ENCODE data around the gene FKTN.

FKTN gene

DNA sequence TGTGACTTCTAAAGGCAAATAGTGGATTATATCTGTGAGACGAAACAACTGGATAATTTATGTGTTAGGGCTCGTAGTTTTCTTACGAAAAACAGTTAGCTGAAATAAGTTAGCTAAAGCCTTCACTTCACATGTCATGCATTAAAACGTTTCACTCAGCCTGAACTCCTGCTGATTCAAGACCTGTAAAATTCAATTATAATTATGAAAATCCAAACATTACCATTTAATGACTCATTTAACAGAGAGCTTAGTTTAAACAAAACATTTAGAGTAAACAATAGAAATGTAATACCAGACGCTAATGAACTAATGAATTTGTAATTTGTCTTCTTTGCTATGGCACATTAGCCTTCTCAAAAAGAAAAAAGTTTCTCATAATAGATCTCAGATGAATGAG, 106.0 kb downstream of the FKTN start:
- Histone ChIP-seq H3K4me3 (ENCODE audit: low read length) (no peak overlapping the region), H3K36me3 (ENCODE audit: control insufficient read depth, low read depth, low read length) (no peaks in the 10 kb centered on the region), H3K9me3 (ENCODE audit: control insufficient read depth, low read depth, low read length) (no peaks in the 10 kb centered on the region), H3K27ac (ENCODE audit: low read length) (no peak overlapping the region), H3K4me1 (ENCODE audit: control insufficient read depth, low read depth, low read length) (no peaks in the 10 kb centered on the region), H3K9ac (ENCODE audit: low read length) (no peak overlapping the region), H3K27me3 (ENCODE audit: control insufficient read depth, insufficient read depth, low read length) (peaks cover 6% of the 10 kb centered on the region)

- H3K36me3 ChIP-seq (ENCODE audit: control insufficient read depth, low read depth, low read length), result no peaks in the 10 kb centered on the region
- H3K27ac ChIP-seq (ENCODE audit: low read length), result no peak overlapping the region
- H3K4me3 ChIP-seq (ENCODE audit: low read length), result no peak overlapping the region
- no peaks in the 10 kb centered on the region for H3K9me3 ChIP-seq (ENCODE audit: control insufficient read depth, low read depth, low read length)
- H3K27me3 ChIP-seq (ENCODE audit: control insufficient read depth, insufficient read depth, low read length), result no peaks in the 10 kb centered on the region
- H3K9ac ChIP-seq (ENCODE audit: low read length), result no peak overlapping the region
- no peaks in the 10 kb centered on the region for H3K4me1 ChIP-seq (ENCODE audit: control insufficient read depth, low read depth, low read length)
These were observed 109.9 kb downstream of the FKTN start for GRCh38 chr9:105667867-105668266.

GRCh38 chr9:105670315-105670714, 112.4 kb downstream of the FKTN start:
- Histone ChIP-seq H3K9ac (ENCODE audit: low read length) (no peak overlapping the region), H3K4me1 (ENCODE audit: control insufficient read depth, low read depth, low read length) (peaks cover 6% of the 10 kb centered on the region), H3K36me3 (ENCODE audit: control insufficient read depth, low read depth, low read length) (no peaks in the 10 kb centered on the region), H3K27me3 (ENCODE audit: control insufficient read depth, insufficient read depth, low read length) (no peaks in the 10 kb centered on the region), H3K4me3 (ENCODE audit: low read length) (no peak overlapping the region), H3K9me3 (ENCODE audit: control insufficient read depth, low read depth, low read length) (no peaks in the 10 kb centered on the region), H3K27ac (ENCODE audit: low read length) (no peak overlapping the region)

GRCh38 chr9:105670775-105671174, 112.8 kb downstream of the FKTN start:
- Histone ChIP-seq H3K4me1 (ENCODE audit: control insufficient read depth, low read depth, low read length) (peaks cover 6% of the 10 kb centered on the region), H3K27ac (ENCODE audit: low read length) (no peak overlapping the region), H3K4me3 (ENCODE audit: low read length) (no peak overlapping the region), H3K9me3 (ENCODE audit: control insufficient read depth, low read depth, low read length) (no peaks in the 10 kb centered on the region), H3K36me3 (ENCODE audit: control insufficient read depth, low read depth, low read length) (no peaks in the 10 kb centered on the region), H3K27me3 (ENCODE audit: control insufficient read depth, insufficient read depth, low read length) (no peaks in the 10 kb centered on the region), H3K9ac (ENCODE audit: low read length) (no peak overlapping the region)

GRCh38 chr9:105672711-105673234, 114.8 kb downstream of the FKTN start:
- no peak overlapping the region for H3K9ac ChIP-seq (ENCODE audit: low read length)
- no peaks in the 10 kb centered on the region for H3K36me3 ChIP-seq (ENCODE audit: control insufficient read depth, low read depth, low read length)
- H3K27ac ChIP-seq (ENCODE audit: low read length), result no peak overlapping the region
- H3K9me3 ChIP-seq (ENCODE audit: control insufficient read depth, low read depth, low read length), result no peaks in the 10 kb centered on the region
- no peaks in the 10 kb centered on the region for H3K27me3 ChIP-seq (ENCODE audit: control insufficient read depth, insufficient read depth, low read length)
- H3K4me1 ChIP-seq (ENCODE audit: control insufficient read depth, low read depth, low read length), result peaks cover 6% of the 10 kb centered on the region
- no peak overlapping the region for H3K4me3 ChIP-seq (ENCODE audit: low read length)

DNA sequence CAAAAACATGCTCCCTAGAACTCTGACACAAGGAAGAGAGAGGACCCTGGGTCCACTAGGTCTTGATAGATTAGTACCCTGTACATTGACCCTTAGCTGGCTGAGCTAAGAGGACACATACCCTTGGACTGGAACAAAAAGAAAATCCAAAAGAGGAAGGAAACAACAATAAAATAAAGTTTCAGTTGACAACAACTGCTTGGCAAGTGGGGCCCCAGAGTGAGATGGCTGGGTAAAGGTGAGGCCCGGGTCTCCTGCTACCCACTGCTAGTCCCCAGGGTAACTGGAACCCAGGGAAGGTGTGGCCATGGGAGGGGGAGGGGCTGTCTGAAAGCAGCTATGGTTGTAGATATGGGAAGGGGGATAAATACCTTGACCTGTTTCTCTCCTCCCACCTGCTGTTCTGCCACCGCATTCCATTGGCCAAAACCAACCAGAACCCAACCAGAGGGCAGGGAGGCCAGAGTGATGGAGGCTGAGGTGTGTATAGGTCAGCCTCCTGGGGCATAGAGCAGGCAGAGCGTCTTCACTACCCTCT, 116.0 kb downstream of the FKTN start:
- no peaks in the 10 kb centered on the region for H3K9me3 ChIP-seq (ENCODE audit: control insufficient read depth, low read depth, low read length)
- H3K36me3 ChIP-seq (ENCODE audit: control insufficient read depth, low read depth, low read length), result no peaks in the 10 kb centered on the region
- H3K4me3 ChIP-seq (ENCODE audit: low read length), result no peak overlapping the region
- H3K27ac ChIP-seq (ENCODE audit: low read length), result no peak overlapping the region
- no peak overlapping the region for H3K9ac ChIP-seq (ENCODE audit: low read length)
- peaks cover 17% of the 10 kb centered on the region for H3K4me1 ChIP-seq (ENCODE audit: control insufficient read depth, low read depth, low read length)
- no peaks in the 10 kb centered on the region for H3K27me3 ChIP-seq (ENCODE audit: control insufficient read depth, insufficient read depth, low read length)

- Histone ChIP-seq H3K36me3 (ENCODE audit: control insufficient read depth, low read depth, low read length) (no peaks in the 10 kb centered on the region), H3K9me3 (ENCODE audit: control insufficient read depth, low read depth, low read length) (no peaks in the 10 kb centered on the region), H3K4me1 (ENCODE audit: control insufficient read depth, low read depth, low read length) (peaks cover 20% of the 10 kb centered on the region), H3K9ac (ENCODE audit: low read length) (no peak overlapping the region), H3K27me3 (ENCODE audit: control insufficient read depth, insufficient read depth, low read length) (no peaks in the 10 kb centered on the region), H3K4me3 (ENCODE audit: low read length) (no peak overlapping the region), H3K27ac (ENCODE audit: low read length) (no peak overlapping the region)
These were observed 118.5 kb downstream of the FKTN start for GRCh38 chr9:105676351-105676923.

DNA sequence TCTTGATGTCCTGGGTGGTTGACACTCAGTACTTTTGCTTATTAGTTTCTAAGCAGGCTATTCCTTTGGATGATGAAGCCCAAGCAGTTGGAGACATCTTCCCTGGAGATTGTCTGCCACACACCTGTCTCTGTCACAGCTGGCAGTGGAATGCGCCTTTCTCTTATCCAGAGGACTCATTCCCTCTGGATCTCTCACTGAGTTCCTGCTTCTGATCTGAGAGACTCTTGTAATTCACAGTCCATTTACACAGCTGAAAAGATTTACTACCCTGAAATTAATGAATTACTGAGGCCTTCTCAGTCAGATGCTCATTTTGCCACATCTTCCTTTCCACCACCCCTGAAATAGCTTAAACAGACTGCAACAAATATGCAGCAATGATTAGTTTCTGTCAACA, 120.2 kb downstream of the FKTN start:
- Histone ChIP-seq H3K4me3 (ENCODE audit: low read length) (no peak overlapping the region), H3K27ac (ENCODE audit: low read length) (no peak overlapping the region)

DNA sequence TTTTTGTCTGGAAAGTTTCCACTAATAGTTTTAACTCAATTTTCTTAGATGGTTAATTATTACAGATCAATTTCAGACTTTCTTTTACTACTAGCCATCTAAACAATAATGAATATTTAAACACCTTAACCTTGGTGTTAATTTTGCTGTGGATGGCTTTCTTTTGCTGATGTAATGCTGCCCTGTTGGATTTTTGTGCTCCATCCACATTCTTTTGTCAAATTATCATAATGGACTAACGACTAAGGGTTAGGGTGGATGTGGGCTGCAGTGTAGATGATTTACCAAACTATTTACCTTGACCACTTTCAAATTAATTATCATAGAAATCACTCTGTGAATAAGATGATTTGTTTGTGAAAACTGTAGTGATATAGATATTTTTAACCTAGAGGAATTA, 120.8 kb downstream of the FKTN start:
- H3K27me3 ChIP-seq (ENCODE audit: control insufficient read depth, insufficient read depth, low read length), result no peaks in the 10 kb centered on the region
- H3K36me3 ChIP-seq (ENCODE audit: control insufficient read depth, low read depth, low read length), result no peaks in the 10 kb centered on the region
- H3K9ac ChIP-seq (ENCODE audit: low read length), result no peak overlapping the region
- H3K27ac ChIP-seq (ENCODE audit: low read length), result no peak overlapping the region
- H3K9me3 ChIP-seq (ENCODE audit: control insufficient read depth, low read depth, low read length), result no peaks in the 10 kb centered on the region
- H3K4me1 ChIP-seq (ENCODE audit: control insufficient read depth, low read depth, low read length), result peaks cover 17% of the 10 kb centered on the region
- H3K4me3 ChIP-seq (ENCODE audit: low read length), result no peak overlapping the region

More for the DNA sequence above, 120.2 kb downstream of the FKTN start:
- peaks cover 20% of the 10 kb centered on the region for H3K4me1 ChIP-seq (ENCODE audit: control insufficient read depth, low read depth, low read length)
- no peaks in the 10 kb centered on the region for H3K27me3 ChIP-seq (ENCODE audit: control insufficient read depth, insufficient read depth, low read length)
- no peaks in the 10 kb centered on the region for H3K9me3 ChIP-seq (ENCODE audit: control insufficient read depth, low read depth, low read length)
- H3K36me3 ChIP-seq (ENCODE audit: control insufficient read depth, low read depth, low read length), result no peaks in the 10 kb centered on the region
- H3K9ac ChIP-seq (ENCODE audit: low read length), result no peak overlapping the region

- no peaks in the 10 kb centered on the region for H3K27me3 ChIP-seq (ENCODE audit: control insufficient read depth, insufficient read depth, low read length)
- H3K9ac ChIP-seq (ENCODE audit: low read length), result no peak overlapping the region
- H3K4me3 ChIP-seq (ENCODE audit: low read length), result no peak overlapping the region
- H3K27ac ChIP-seq (ENCODE audit: low read length), result no peak overlapping the region
- H3K4me1 ChIP-seq (ENCODE audit: control insufficient read depth, low read depth, low read length), result peaks cover 14% of the 10 kb centered on the region
- H3K36me3 ChIP-seq (ENCODE audit: control insufficient read depth, low read depth, low read length), result no peaks in the 10 kb centered on the region
- no peaks in the 10 kb centered on the region for H3K9me3 ChIP-seq (ENCODE audit: control insufficient read depth, low read depth, low read length)
These were observed 121.5 kb downstream of the FKTN start for GRCh38 chr9:105679257-105680022.

DNA sequence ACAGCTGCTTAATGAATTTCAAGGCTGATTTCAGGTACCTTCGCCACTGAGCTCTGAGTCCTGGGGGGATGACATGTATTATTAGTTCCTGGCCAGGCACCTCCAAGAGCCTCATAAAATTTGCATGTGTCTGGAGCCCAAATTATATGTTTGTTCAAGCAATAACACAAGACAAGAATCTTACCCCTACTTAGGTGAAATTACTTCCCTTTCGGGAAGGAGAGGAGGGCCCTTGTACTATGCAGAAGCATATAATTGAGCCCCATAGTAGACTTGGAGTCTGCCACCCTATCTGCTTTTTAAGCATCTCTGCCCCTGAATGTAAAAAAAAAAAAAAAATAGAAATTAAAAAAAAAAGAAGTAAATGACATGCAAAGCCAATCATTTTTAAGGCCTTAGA, 123.4 kb downstream of the FKTN start:
- no peak overlapping the region for H3K27ac ChIP-seq (ENCODE audit: low read length)
- H3K36me3 ChIP-seq (ENCODE audit: control insufficient read depth, low read depth, low read length), result no peaks in the 10 kb centered on the region
- no peaks in the 10 kb centered on the region for H3K27me3 ChIP-seq (ENCODE audit: control insufficient read depth, insufficient read depth, low read length)
- H3K9me3 ChIP-seq (ENCODE audit: control insufficient read depth, low read depth, low read length), result no peaks in the 10 kb centered on the region
- H3K4me3 ChIP-seq (ENCODE audit: low read length), result no peak overlapping the region
- H3K4me1 ChIP-seq (ENCODE audit: control insufficient read depth, low read depth, low read length), result peaks cover 14% of the 10 kb centered on the region
- no peak overlapping the region for H3K9ac ChIP-seq (ENCODE audit: low read length)

DNA sequence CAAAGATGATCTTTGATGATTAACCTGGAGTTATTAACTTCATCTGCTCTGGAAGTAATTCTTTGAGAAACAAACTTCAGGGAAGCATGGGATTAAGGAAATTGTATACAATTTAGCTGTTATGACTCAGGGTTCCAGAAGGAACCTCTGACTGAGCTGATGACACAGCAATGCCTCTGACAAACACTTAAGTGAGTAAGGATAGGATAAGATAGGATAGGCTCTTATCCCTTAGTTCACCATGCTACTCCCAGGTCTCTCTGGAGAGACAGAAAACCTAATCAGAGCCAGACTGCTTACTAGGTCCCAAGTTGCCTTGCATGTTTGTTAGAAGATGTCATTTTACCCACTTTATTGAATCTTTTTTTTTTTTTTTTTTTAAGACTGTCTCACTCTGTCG, 123.8 kb downstream of the FKTN start:
- no peak overlapping the region for H3K9ac ChIP-seq (ENCODE audit: low read length)

More for the DNA sequence above, 123.8 kb downstream of the FKTN start:
- Histone ChIP-seq H3K36me3 (ENCODE audit: control insufficient read depth, low read depth, low read length) (no peaks in the 10 kb centered on the region), H3K9me3 (ENCODE audit: control insufficient read depth, low read depth, low read length) (no peaks in the 10 kb centered on the region), H3K4me3 (ENCODE audit: low read length) (no peak overlapping the region), H3K27ac (ENCODE audit: low read length) (no peak overlapping the region), H3K27me3 (ENCODE audit: control insufficient read depth, insufficient read depth, low read length) (no peaks in the 10 kb centered on the region), H3K4me1 (ENCODE audit: control insufficient read depth, low read depth, low read length) (peaks cover 14% of the 10 kb centered on the region)

Measured in iPS-18a (cell line).